ENCODE data around the gene PABPN1L. TPM values are rescaled to one million over a fixed set of nuclear protein-coding genes. Genes with fewer than 3 reads are reported as not detected.

The PABPN1L gene
- total and polyA plus RNA-seq, 9 of the 15 experiments (the other 6 are each of a cell fraction or from before 2014, with no cell fraction given) = 0.11 to 0.32 TPM; not detected in 7

GRCh38 chr16:88836791-88837190 lies 29.7 kb downstream of the PABPN1L start:
- POLR2A ChIA-PET = no interaction called here

More at GRCh38 chr16:88836791-88837190, 29.7 kb downstream of the PABPN1L start:
- TF ChIP-seq PATZ1 (CRISPR knock-in tag; IDR thresholded peaks at IDR 0.05; ENCODE audit: borderline replicate concordance) = no peak
- TF ChIP-seq THAP7 (CRISPR knock-in tag; IDR thresholded peaks at IDR 0.05) = no peak
- no peak for TF ChIP-seq CTCFL (IDR thresholded peaks at IDR 0.05; ENCODE audit: borderline replicate concordance, insufficient read depth, low read depth, low read length, poor library complexity, severe bottlenecking)
- no peak for TF ChIP-seq PHTF2 (CRISPR knock-in tag; IDR thresholded peaks at IDR 0.05)
- no peak for TF ChIP-seq HIVEP1 (CRISPR knock-in tag; IDR thresholded peaks at IDR 0.05)
- TF ChIP-seq ZBTB34 (CRISPR knock-in tag; IDR thresholded peaks at IDR 0.05) = no peak
- TF ChIP-seq RHOXF2B (CRISPR knock-in tag; conservative IDR thresholded peaks at IDR 0.05) = no peak
- TF ChIP-seq ZFP30 (CRISPR knock-in tag; IDR thresholded peaks at IDR 0.05; ENCODE audit: borderline replicate concordance) = no peak
- no peak for TF ChIP-seq SMAD1 (IDR thresholded peaks at IDR 0.05; ENCODE audit: low read depth, low read length, partially characterized antibody)
- TF ChIP-seq KHSRP (IDR thresholded peaks at IDR 0.05) = no peak
- no peak for TF ChIP-seq CBFA2T3 (IDR thresholded peaks at IDR 0.05)
- Histone ChIP-seq H3K79me2 (ENCODE audit: control insufficient read depth, insufficient read depth, low read length) (no peaks in the 10 kb centered on the region), H3K27ac (ENCODE audit: extremely low read depth, low read depth, low read length) (no peak overlapping the region), H4K20me1 (replicated peaks; ENCODE audit: control insufficient read depth, insufficient read depth, low read length) (no peaks in the 10 kb centered on the region), H3K27me3 (ENCODE audit: control insufficient read depth in 2 of 2, insufficient read depth in 2 of 2, low read length in 2 of 2) (no peaks in the 10 kb centered on the region), H3K4me2 (ENCODE audit: insufficient read depth, low read length) (no peak overlapping the region), H3K9me3 (replicated peaks; ENCODE audit: control insufficient read depth, insufficient read depth, low read depth, low read length) (no peaks in the 10 kb centered on the region), H3K4me3 (no peak overlapping the region), H3K9me1 (ENCODE audit: control insufficient read depth, insufficient read depth, low read length) (no peaks in the 10 kb centered on the region), H3K4me1 (replicated peaks in 1 of 2; ENCODE audit: control insufficient read depth in 2 of 2, insufficient read depth in 2 of 2, low read length in 2 of 2) (peaks cover 0 to 44% of the 10 kb centered on the region in 2 experiments; a peak in 2 of 5 replicates), H3K36me3 (ENCODE audit: control insufficient read depth, insufficient read depth, low read length) (no peaks in the 10 kb centered on the region; the same call in 2 of the 3 replicates), H3K9ac (ENCODE audit: insufficient read depth in 1 of 2, low read depth in 2 of 2, low read length in 2 of 2) (no peak overlapping the region; a peak in 1 of 4 replicates), H2AFZ (ENCODE audit: low read depth, low read length) (no peak overlapping the region)
- no TSS peak for BruUV-seq (replicated peaks)
- intact Hi-C loops (cut with micrococcal nuclease) = no loop called here
- DNase-seq (ENCODE audit: extremely low read depth in 1 of 4, low spot score in 3 of 4) (no peak), FAIRE-seq (no peak), ATAC-seq (no peak)
- CTCF ChIA-PET (ENCODE audit: low intra/inter-chr PET ratio) = no interaction called here
- 46% methylated on average over 12 of the region's 17 CpGs for WGBS (ENCODE audit: insufficient coverage, low coverage, missing lambda C conversion rate)
- in situ Hi-C loops (cut with MboI) = no loop called here

Data from K562 (cell line).